ENCODE results near the gene TBX4. TPM values are rescaled to one million over a fixed set of nuclear protein-coding genes. Genes with fewer than 3 reads are reported as not detected.

Gene TBX4
- total RNA-seq, 1 experiment from 2014 or later, result not detected

DNA sequence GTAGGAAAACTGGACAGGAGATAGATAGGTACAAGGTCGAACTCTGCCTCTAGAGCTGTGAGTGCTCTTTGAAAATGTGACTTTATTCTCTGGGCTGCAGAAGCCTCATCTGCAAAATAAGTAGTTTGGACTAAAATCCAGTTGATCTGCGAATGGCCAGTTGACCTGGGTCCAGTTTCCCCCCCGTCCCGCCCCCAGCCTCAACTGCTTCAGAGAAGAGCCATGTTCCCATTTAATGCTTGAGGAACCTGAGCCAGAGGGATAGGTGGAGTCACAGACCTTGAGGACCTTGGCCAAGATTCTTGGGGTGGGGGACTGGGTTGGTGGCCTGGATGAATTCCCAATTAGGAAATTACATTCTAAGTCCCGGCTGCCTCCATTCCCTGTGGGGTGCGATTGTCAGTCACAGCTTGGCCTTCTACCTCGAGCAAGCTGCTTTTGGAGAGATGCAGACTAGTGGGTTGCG lies 38.5 kb upstream of the TBX4 start:
- H3K4me1 ChIP-seq (ENCODE audit: insufficient read depth, low read length), result peaks cover 2% of the 10 kb centered on the region; the same call in 1 of the 2 replicates
- H2BK5ac ChIP-seq (ENCODE audit: insufficient read length, low read length), result no peak overlapping the region
- no peak overlapping the region for H3K14ac ChIP-seq (ENCODE audit: insufficient read depth, low read length)
- H4K91ac ChIP-seq (ENCODE audit: insufficient read length, low read depth, low read length), result no peak overlapping the region
- no peak overlapping the region for H3T11ph ChIP-seq (ENCODE audit: low read length)
- H3K23me2 ChIP-seq (ENCODE audit: insufficient read length, low read depth, low read length, poor library complexity, severe bottlenecking), result peaks cover 16% of the 10 kb centered on the region
- Mint-ChIP-seq H3K27me3 (ENCODE audit: low read depth) (peaks cover 82% of the 10 kb centered on the region), H3K27ac (no peak overlapping the region), H3K36me3 (ENCODE audit: insufficient read depth in 1 of 3, low read depth in 3 of 3) (no peaks in the 10 kb centered on the region; a peak in 1 of 7 replicates), H3K4me3 (peak overlapping the region; percentile 69 to 77; a peak in 4 of 5 replicates), H3K4me1 (peaks cover 19 to 20% of the 10 kb centered on the region in 2 experiments), H3K9me3 (no peaks in the 10 kb centered on the region)
- H2AK5ac ChIP-seq (ENCODE audit: insufficient read length, low read length), result no peak overlapping the region
- no peak overlapping the region for H3K18ac ChIP-seq (ENCODE audit: insufficient read length, low read depth, low read length)
- no peaks in the 10 kb centered on the region for H3K79me1 ChIP-seq (ENCODE audit: insufficient read depth, low read depth, low read length, poor library complexity, severe bottlenecking)
- H2AFZ ChIP-seq (ENCODE audit: low read length), result no peak overlapping the region
- peak overlapping the region; percentile 55 for H3K4me2 ChIP-seq (ENCODE audit: insufficient read depth, insufficient read length, low read length)
- H3K23ac ChIP-seq (ENCODE audit: insufficient read length, low read depth, low read length), result no peak overlapping the region
- WGBS (ENCODE audit: extremely low coverage, insufficient read length, low lambda C conversion rate), result no CpG with 5 or more reads among the region's 8 CpGs
- no peak overlapping the region for H3K27ac ChIP-seq (ENCODE audit: insufficient read length, low read depth, low read length)
- no peak overlapping the region for H2BK12ac ChIP-seq (ENCODE audit: insufficient read length, low read depth, low read length)
- peaks cover 38% of the 10 kb centered on the region for H3K27me3 ChIP-seq (ENCODE audit: insufficient read depth, low read length)
- H3K79me2 ChIP-seq (ENCODE audit: insufficient read depth, low read length), result no peaks in the 10 kb centered on the region
- no peak overlapping the region for H4K8ac ChIP-seq (replicated peaks; ENCODE audit: insufficient read length, low read depth, low read length)
- H2BK120ac ChIP-seq (ENCODE audit: low read depth, low read length, poor library complexity, severe bottlenecking), result no peak overlapping the region
- H3K9ac ChIP-seq (ENCODE audit: extremely low read depth, insufficient read length, low read length), result no peak overlapping the region
- H4K5ac ChIP-seq (ENCODE audit: insufficient read length, low read depth, low read length), result no peak overlapping the region
- TF ChIP-seq, protein P1, sequence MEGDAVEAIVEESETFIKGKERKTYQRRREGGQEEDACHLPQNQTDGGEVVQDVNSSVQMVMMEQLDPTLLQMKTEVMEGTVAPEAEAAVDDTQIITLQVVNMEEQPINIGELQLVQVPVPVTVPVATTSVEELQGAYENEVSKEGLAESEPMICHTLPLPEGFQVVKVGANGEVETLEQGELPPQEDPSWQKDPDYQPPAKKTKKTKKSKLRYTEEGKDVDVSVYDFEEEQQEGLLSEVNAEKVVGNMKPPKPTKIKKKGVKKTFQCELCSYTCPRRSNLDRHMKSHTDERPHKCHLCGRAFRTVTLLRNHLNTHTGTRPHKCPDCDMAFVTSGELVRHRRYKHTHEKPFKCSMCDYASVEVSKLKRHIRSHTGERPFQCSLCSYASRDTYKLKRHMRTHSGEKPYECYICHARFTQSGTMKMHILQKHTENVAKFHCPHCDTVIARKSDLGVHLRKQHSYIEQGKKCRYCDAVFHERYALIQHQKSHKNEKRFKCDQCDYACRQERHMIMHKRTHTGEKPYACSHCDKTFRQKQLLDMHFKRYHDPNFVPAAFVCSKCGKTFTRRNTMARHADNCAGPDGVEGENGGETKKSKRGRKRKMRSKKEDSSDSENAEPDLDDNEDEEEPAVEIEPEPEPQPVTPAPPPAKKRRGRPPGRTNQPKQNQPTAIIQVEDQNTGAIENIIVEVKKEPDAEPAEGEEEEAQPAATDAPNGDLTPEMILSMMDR (conservative IDR thresholded peaks at IDR 0.05), result no peak
- H3K4ac ChIP-seq (ENCODE audit: low read depth, low read length), result no peak overlapping the region
- no peak overlapping the region for H3K56ac ChIP-seq (ENCODE audit: insufficient read length, low read depth, low read length)
- H4K20me1 ChIP-seq (ENCODE audit: control insufficient read depth, insufficient read depth, insufficient read length), result no peaks in the 10 kb centered on the region
- no peak overlapping the region for H2BK15ac ChIP-seq (ENCODE audit: low read depth, low read length)
- no peak overlapping the region for H2BK20ac ChIP-seq (ENCODE audit: low read depth, low read length, poor library complexity, severe bottlenecking)
- DNase-seq, result no peak
- H3K9me3 ChIP-seq (ENCODE audit: control insufficient read depth, low read depth, low read length), result no peaks in the 10 kb centered on the region

Data from H9 (cell line).